DOHH2 (cell line): ENCODE data around the gene BMERB1.

Source experiments
- H3F3A ChIP-seq: fragments of 200-600 bp; sonication (generic), shearing (Covaris generic); 2 replicates; pipeline ENCODE4 v1.6.0; 2016; ENCODE audit warnings: antibody characterized with exemption, mild to moderate bottlenecking; ENCODE audit not compliant: control insufficient read depth, insufficient read depth
- H3K27ac ChIP-seq: fragments of 200-600 bp; sonication (generic); 2 replicates; pipeline ENCODE4 v1.5.1; 2014; ENCODE audit warnings: low read depth, mild to moderate bottlenecking, low read length, moderate library complexity
- H3K27me3 ChIP-seq: fragments of 200-600 bp; sonication (generic); 2 replicates; pipeline ENCODE4 v1.6.1; 2014; ENCODE audit warnings: mild to moderate bottlenecking, low read length, mixed read lengths; ENCODE audit not compliant: control insufficient read depth
- H3K36me3 ChIP-seq: fragments of 200-600 bp; sonication (generic); 2 replicates; pipeline ENCODE4 v1.6.1; 2014; ENCODE audit warnings: mild to moderate bottlenecking, low read length, moderate library complexity, mixed read lengths; ENCODE audit not compliant: control insufficient read depth
- H3K4me1 ChIP-seq: fragments of 200-600 bp; sonication (generic); 2 replicates; pipeline ENCODE4 v1.6.1; 2014; ENCODE audit warnings: mild to moderate bottlenecking, low read length, mixed read lengths; ENCODE audit not compliant: control insufficient read depth
- H3K4me2 ChIP-seq: fragments of 200-600 bp; sonication (generic); 2 replicates; pipeline ENCODE4 v1.6.0; 2014; ENCODE audit warnings: mild to moderate bottlenecking, low read length, moderate library complexity
- H3K4me3 ChIP-seq: fragments of 200-600 bp; sonication (generic); 2 replicates; pipeline ENCODE4 v1.5.1; 2014; ENCODE audit warnings: mild to moderate bottlenecking, low read length, mixed read lengths
- H3K79me2 ChIP-seq: fragments of 200-600 bp; sonication (generic); 2 replicates; pipeline ENCODE4 v1.6.1; 2014; ENCODE audit warnings: mild to moderate bottlenecking, low read length, mixed read lengths; ENCODE audit not compliant: control insufficient read depth
- H3K9me2 ChIP-seq: fragments of 200-600 bp; sonication (generic); replicated peaks from 2 replicates; pipeline ENCODE4 v1.6.1; 2014; ENCODE audit warnings: mild to moderate bottlenecking, low read length, mixed read lengths; ENCODE audit not compliant: control insufficient read depth
- H3K9me3 ChIP-seq: fragments of 200-600 bp; sonication (generic); 2 replicates; pipeline ENCODE4 v1.6.1; 2014; ENCODE audit warnings: antibody characterized with exemption, low read length, mixed read lengths; ENCODE audit not compliant: control insufficient read depth, insufficient read depth
- H4K20me1 ChIP-seq: fragments of 200-600 bp; sonication (generic); 2 replicates; pipeline ENCODE4 v1.6.0; 2014; ENCODE audit warnings: low read depth, mild to moderate bottlenecking, antibody characterized with exemption, low read length, moderate library complexity; ENCODE audit not compliant: control insufficient read depth, insufficient read depth
- CTCF ChIP-seq: fragments of 200-600 bp; sonication (generic); IDR thresholded peaks from one replicate; pipeline ENCODE4 v1.5.1; 2014; ENCODE audit warnings: antibody characterized with exemption, mild to moderate bottlenecking, low read depth, low read length; ENCODE audit not compliant: poor library complexity, severe bottlenecking
- EZH2phosphoT487 ChIP-seq: fragments of 200-600 bp; sonication (generic); IDR thresholded peaks from 2 replicates; pipeline ENCODE4 v1.6.1; 2017; ENCODE audit warnings: borderline replicate concordance, mild to moderate bottlenecking, antibody characterized with exemption, low read length, moderate library complexity, mixed read lengths

Gene BMERB1

GRCh38 chr16:15601212-15601879 is 167.0 kb downstream of the BMERB1 start:
- H3K4me1 ChIP-seq: no peaks in the 10 kb centered on the region
- no peaks in the 10 kb centered on the region for H3K9me3 ChIP-seq
- H4K20me1 ChIP-seq: no peaks in the 10 kb centered on the region
- H3K4me3 ChIP-seq: no peak overlapping the region
- no peaks in the 10 kb centered on the region for H3K9me2 ChIP-seq
- TF ChIP-seq EZH2phosphoT487 (no peak), CTCF (no peak)
- no peaks in the 10 kb centered on the region for H3F3A ChIP-seq
- H3K79me2 ChIP-seq: no peaks in the 10 kb centered on the region
- H3K4me2 ChIP-seq: no peak overlapping the region
- no peaks in the 10 kb centered on the region for H3K27me3 ChIP-seq
- no peak overlapping the region for H3K27ac ChIP-seq
- H3K36me3 ChIP-seq: peaks cover 97% of the 10 kb centered on the region

GRCh38 chr16:15602285-15603044 is 168.1 kb downstream of the BMERB1 start:
- Histone ChIP-seq H3K9me2 (no peaks in the 10 kb centered on the region), H3K4me3 (no peak overlapping the region), H3K27me3 (no peaks in the 10 kb centered on the region), H3K9me3 (no peaks in the 10 kb centered on the region), H4K20me1 (no peaks in the 10 kb centered on the region), H3K4me1 (no peaks in the 10 kb centered on the region), H3K27ac (no peak overlapping the region), H3F3A (no peaks in the 10 kb centered on the region), H3K79me2 (no peaks in the 10 kb centered on the region), H3K4me2 (no peak overlapping the region), H3K36me3 (peaks cover 96% of the 10 kb centered on the region)
- no peak for TF ChIP-seq CTCF
- TF ChIP-seq EZH2phosphoT487: no peak

GRCh38 chr16:15604460-15605440 is 170.4 kb downstream of the BMERB1 start:
- no peaks in the 10 kb centered on the region for H3K79me2 ChIP-seq
- H4K20me1 ChIP-seq: no peaks in the 10 kb centered on the region
- no peak overlapping the region for H3K4me2 ChIP-seq
- H3K4me1 ChIP-seq: no peaks in the 10 kb centered on the region
- no peaks in the 10 kb centered on the region for H3K27me3 ChIP-seq
- no peaks in the 10 kb centered on the region for H3F3A ChIP-seq
- no peaks in the 10 kb centered on the region for H3K9me2 ChIP-seq
- H3K9me3 ChIP-seq: no peaks in the 10 kb centered on the region
- TF ChIP-seq CTCF (no peak), EZH2phosphoT487 (no peak)
- H3K4me3 ChIP-seq: no peak overlapping the region
- peaks cover 98% of the 10 kb centered on the region for H3K36me3 ChIP-seq
- no peak overlapping the region for H3K27ac ChIP-seq
